Posterior cingulate gyrus (tissue), 11 donors: Measurements from ENCODE around the gene PDGFC.
"Not testable (repeated sequence)": the region's sequence is repeated elsewhere in the genome, so short reads cannot be mapped to it uniquely, and the experiment has no call there.

Experiments used
- DNase-seq, 10 donors: peaks; one replicate each; pipeline versions ENCODE4 v3.0.0 to v3.0.0-alpha.2; 2020 to 2021; ENCODE audit warnings: mixed read lengths in 3 of 10
- intact Hi-C: fragments of 100-400 bp; cut with DNase I; formaldehyde crosslinking; loops from one replicate; pipeline ENCODE4 v1.15.1; 2023

PDGFC gene

DNA sequence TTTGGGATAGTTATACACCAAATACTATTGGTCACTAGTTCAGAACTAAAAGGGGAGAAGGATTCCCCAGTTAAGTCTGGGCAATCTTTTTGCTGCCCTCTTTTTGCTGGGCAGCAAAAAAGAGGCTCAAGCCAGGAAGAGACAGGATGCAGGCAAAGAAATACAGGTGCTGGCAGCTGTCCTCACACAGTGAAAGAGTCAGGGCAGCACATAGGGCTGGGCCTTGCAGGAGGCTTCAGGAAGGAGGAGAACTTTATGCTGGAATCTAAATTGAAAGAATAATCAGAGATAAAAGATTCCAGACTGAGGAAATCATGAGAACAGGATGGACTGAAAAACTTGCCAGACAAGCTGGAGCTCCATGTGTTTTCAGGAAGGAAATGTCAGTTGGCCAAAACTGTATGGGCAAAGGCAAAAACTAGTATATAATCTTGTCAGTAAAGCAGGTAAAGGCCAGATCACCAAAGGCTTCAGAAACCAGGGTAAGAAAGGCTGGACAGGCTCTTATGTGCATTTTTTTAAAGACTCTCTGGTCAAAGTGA is 46.8 kb downstream of the PDGFC start:
- DNase-seq, result no peak
- intact Hi-C loops, result no loop called here

DNA sequence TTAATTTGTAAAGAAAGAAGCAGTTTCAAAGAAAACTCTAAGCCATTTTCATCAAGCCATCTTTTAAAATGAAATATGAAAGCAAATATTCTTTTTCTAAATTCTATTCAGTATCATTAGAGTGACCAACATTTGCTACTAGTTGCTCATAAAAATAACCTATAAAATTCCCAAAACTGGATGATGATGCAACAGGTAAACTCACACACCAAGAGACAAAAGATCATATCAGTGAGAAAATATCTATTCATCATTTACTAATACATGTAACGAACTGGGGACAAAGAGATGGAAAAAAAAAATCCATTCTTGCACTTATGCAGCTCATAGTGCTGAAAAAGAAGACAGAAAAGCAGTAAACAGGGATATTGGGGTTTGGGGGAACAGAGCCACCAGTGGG is 48.1 kb downstream of the PDGFC start:
- DNase-seq, result no peak
- intact Hi-C loops, result no loop called here

DNA sequence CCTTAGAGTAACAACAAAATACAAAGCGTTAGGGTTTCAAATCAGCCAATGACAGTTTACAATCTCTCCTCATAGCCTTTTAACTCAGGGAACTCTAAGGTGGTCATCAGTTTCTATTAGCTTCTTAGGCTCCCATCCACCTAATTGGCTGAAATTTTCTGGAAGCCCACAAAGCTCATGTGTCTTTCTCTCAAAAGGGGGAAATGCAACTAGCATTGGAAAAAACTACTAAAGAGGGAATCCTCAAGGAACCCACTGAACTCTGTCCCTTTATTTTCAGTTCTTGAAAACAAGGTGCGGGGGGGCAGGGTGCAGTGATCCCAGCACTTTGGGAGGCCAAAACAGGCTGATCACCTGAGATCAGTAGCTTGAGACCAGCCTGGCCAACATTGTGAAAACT is 56.4 kb downstream of the PDGFC start:
- no peak for DNase-seq
- intact Hi-C loops, result no loop called here

DNA sequence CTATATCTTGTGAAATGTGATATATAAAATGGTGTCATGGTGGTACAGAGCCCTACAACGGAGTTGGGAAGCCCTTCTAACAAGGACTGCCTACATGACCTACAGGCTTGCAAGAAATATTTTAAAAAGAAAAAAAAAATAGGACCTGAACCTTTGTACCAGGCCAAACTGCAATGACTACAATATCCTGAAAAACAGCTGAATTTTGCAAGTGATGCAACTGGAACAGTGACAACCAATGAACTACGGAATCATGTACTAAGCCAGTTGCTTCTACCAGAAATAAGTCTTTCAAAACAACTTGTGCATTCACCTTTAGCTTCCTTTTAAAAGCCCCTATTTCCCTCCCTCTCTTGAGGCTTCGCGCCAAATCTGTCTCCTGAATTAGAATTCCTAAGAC is 58.4 kb downstream of the PDGFC start:
- intact Hi-C loops, result no loop called here
- no peak for DNase-seq

DNA sequence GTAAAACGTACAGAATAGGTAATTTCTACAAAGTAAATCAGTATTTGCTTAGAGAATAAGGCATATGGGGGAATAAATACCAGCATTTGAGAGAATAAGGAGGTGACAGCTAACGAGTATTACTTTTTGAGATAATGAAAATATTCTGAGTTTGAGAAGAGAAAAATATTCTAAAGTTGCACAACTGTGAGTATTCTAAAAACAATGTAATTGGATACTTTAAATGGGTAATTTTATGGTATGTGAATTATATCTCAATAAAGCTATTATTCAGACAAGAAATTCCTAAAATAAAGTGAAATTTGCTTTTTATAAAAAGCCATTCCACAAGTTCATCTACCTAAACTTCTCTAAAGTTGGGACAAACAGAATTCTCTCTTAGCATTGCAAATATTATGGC is 62.6 kb downstream of the PDGFC start:
- intact Hi-C loops, result no loop called here

DNA sequence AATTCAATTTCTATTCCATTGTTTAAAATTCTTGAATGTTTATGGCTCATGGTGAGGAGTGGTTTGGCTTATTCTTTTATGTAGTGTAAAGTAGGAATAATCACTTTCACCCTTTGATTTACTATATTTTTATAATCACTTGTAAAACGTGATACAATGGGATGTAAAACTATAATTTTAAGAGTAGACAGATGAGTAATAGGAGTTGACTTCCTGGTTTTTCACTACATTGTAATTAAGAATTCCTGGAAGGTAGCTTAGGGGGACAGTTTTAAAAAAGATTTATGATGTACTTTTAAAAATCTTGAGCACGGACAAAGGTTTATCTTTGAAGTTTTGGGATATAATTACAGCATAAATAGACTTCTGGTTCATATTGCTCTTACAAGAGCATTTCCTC is 65.3 kb downstream of the PDGFC start:
- DNase-seq, result no peak
- intact Hi-C loops, result no loop called here

More for the DNA sequence above, 62.6 kb downstream of the PDGFC start:
- DNase-seq, result no peak

DNA sequence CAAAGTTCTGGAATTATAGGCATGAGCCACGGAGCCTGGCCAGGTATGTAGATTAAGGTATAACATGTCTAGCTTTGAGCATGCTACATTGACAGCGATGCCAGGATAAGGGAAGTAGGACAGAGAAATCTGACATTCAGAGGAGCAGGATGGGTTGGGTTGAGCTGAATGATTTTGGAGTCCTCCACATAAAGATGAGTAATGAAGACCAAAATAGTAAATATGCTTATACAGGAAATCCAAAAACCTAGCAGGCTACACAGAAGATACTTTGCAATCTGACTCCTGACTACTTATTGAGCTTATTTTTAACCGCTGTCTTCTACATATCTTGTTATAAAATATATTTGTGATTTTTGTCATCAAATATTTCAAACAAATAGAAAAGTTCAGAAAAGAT is 69.7 kb downstream of the PDGFC start:
- no peak for DNase-seq
- intact Hi-C loops, result no loop called here

DNA sequence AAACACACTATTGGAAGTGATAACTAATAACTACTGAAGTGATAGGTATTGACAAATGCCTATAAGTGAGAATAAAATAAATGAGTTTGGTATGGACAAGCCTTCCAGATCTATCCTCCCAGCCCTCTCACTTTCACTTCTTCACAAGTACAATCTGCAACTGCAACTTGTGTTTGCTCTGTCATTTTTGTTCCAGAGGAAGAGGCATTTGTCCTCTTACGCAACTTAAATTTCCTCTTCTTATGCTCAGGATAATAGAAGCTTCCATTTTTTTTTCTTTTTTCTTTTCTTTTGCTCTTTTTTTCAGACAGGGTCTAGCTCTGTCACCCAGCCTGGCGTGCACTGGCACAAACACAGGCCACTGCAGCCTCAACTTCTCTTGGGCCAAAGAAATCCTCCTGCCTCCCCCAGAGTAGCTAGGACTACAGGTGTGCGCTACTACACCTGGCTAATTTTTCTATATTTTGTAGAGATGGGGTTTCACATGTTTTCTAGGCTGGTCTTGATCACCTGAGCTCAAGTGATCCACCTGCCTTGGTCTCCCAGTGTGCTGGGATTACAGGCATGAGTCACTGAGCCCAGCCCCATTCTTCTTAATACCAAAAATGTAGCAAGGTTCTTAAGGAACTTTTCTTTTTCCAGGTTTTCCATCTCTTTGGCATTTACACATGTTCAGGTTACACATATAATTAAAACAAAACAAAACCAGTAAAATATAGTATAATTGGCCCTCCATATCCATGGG is 73.1 kb downstream of the PDGFC start:
- no peak for DNase-seq
- intact Hi-C loops, result no loop called here

DNA sequence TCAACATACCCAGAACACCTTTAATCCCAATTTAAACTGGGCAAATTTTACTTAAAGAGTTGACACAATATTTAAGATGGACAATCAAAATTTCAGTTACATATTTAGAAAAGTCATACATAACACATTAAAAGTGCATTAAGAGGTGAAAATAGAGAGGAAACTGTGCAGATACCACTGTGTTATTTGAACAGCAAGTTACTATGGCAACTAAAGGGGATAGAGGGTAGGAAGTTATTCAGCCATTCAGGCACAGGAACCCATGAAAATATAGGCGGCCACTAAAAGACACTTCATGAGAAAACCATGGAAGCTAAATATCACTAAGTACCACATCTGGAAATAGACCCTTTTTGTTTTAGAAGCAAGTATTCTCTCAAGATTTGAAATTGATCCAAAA is 75.1 kb downstream of the PDGFC start:
- intact Hi-C loops, result no loop called here
- no peak for DNase-seq

DNA sequence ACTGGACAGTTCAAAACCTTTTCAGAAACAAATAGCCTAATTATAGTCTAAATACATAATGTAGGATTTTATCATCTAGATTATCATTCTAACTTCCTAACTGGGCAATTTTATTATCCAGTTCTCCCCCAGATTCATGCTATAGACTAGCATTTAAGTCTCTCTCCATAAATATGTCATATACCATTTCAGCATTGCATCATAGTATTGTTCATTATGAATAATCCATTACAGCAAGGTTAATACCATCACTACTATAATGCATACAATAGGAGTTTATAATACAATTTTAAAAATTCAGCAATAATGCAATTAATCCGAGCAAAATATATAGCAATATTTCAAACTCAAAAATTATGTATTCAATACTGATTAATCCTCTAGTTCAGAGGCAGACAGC is 77.4 kb downstream of the PDGFC start:
- intact Hi-C loops, result no loop called here
- DNase-seq, result no peak

DNA sequence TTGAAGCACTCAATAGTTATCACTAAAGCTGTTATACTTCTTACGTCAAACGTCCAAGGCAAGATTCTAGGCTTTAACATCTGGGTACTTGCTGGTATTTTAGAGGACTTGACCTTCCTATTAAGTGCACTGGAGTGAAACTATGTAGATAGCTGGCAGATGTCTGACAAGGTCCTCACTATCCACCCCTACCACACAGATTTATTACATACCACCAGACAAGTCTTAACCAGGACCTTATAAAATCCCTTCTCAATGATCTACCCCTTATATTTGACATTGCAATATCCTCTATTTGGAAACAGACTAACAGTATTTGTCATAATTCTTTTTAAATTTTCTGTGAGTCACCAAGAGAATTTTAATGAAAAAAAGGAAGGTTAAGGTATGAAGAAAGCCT is 78.8 kb downstream of the PDGFC start:
- DNase-seq, result no peak
- intact Hi-C loops, result no loop called here

DNA sequence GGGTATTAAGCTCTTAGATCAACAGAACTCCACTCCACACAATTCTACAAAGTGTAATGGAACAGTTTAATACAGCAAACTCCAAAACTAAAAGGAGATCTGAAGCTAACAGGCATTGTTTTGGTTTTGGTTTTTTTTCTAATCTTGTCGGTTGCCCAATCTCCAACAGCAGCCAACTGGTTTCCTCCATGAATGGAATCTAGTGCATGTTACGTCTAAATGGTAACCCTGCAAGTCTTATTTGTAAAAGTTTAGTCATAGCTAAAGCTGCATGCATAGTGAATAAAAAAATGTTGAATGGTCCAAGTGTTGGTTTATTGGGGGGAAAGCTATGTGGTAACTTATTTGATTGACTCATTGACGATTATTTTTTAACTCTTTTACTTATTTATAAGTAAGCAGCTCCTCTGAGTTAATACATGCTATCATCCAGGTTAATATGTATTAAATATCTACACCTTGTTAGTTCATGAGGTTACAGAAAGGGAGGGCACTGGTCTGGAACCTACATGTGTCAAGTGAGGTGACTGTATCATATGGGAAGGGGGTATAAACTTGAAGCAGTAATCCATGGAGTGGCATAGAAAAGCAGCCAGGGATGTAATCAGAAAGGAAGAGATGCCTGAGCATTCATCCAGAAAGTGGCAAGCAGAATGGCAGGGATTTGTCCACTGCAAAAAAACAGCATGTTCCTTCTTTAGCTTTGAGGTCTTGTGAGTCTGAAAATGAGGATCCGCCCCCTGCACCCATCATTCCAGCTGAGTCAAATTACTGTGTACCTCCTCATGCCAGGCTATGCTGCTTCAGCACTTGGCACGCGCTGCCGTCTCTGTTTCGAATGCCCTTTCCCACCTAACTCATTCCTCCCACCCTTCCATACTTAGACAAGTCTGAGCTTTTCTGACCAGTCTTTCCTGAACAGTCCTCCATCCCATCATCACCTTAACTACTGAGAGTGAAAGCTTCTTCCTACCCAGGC is 81.7 kb downstream of the PDGFC start:
- intact Hi-C loops, result no loop called here
- peak in 2 of 10 donors; percentile 19 to 72 for DNase-seq

DNA sequence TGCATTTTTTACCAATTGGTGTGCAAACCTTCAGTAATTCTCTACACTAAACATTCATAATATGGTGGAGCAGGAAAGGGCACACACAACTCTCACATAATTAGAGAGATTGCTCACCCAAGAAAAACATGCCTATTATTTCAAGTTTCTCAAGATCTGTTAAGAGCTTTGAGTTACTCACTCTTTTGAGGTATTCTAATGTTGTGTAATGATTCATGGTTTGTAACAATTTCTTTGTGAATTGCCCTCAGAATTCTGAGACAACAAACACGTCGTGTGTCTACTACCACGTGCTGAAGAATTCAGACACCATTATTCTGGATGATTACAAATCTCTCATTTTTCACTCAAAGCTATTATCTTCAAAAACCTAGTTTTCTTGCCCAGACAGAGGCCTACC is 82.8 kb downstream of the PDGFC start:
- intact Hi-C loops, result no loop called here

DNA sequence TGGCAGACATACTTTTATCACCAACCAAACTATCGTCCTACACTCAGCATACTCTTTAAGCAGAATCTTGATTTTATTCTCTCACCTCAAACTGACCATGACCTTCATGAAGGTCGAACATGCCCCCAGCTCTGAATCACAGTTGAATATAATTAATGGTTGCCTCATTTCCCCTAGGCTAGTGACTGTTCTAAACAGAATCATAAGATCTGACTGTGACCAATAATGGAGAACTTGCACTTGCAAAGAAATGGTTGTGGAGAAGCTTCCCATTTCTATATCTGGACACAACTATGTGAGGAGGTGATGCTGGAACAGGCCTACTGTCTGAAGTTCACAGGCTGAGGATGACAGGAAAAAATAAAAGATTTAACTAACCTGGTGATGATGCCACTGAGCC is 85.1 kb downstream of the PDGFC start:
- no peak for DNase-seq
- intact Hi-C loops, result no loop called here

More for the DNA sequence above, 82.8 kb downstream of the PDGFC start:
- no peak for DNase-seq

DNA sequence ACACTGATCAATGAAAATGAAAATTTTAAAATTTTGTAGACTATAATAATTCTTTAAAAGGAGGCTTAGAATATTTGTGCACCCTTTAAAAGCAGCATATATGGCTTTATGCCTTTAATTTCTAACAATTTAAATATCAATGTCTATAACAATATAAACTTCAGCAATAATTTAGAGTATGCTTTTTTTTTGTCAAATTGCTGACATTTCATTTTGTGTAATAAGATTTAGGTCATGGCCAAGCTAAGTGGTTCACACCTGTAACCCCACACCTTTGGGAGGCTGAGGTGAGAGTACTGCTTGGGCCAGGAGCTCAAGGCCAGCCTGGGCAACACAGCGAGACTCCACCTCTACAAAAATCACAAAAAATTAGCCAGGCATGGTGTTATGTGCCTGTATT is 86.2 kb downstream of the PDGFC start:
- intact Hi-C loops, result no loop called here
- no peak for DNase-seq

DNA sequence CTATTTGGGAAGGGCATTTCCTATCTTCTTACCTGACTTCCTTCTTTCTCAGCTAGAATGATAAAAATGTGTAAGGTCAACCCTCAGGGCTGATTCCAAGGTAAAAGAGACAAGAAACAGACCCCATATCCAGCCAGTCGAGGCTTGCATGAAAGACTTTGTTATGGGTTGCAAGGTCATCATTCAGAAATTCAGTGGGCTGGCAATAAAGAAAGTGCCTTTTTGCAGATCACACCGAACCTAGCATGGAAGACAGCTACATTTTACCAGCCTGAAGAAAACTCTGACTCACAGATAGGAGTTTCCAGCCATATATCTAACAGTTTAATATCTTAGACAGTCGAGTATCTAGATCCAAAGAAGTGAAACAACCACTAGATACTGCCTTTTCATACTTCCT is 87.4 kb downstream of the PDGFC start:
- no peak for DNase-seq
- intact Hi-C loops, result no loop called here

DNA sequence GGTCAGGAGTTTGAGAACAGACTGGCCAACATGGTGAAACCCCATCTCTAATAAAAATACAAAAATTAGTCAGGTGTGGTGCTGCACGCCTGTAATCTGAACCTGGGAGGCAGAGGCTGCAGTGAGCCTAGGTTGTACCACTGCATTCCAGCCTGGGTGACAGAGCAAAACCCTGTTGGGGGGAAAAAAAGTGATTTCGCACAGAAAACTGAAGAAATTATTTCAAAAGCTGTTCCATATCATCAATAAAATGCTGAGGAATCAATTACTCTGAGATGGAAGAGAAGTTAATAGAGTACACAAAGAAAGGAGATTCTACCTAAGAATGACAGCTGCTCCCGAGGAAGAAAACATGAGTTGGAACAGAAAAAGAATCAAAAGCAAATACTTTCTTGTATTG is 95.9 kb downstream of the PDGFC start:
- intact Hi-C loops, result no loop called here
- DNase-seq, result no peak

DNA sequence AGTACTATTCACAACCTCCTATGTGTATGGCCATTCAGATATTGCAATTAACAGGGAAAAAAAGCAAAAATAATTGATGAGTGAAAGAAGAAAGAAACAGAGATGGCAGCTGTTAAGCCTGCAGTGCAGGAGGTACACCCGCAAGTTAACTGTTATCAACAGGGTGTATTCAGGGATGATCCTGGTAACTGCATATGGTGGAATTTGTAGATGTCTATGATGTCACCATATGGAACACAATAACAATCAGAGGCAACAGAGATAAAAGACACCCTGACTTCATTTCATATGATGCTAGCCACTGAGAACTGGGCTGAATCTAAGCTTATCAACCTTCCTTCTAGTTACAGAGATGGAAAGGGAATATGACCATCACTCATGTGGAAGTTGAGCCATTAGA is 96.5 kb downstream of the PDGFC start:
- no peak for DNase-seq
- intact Hi-C loops, result no loop called here

DNA sequence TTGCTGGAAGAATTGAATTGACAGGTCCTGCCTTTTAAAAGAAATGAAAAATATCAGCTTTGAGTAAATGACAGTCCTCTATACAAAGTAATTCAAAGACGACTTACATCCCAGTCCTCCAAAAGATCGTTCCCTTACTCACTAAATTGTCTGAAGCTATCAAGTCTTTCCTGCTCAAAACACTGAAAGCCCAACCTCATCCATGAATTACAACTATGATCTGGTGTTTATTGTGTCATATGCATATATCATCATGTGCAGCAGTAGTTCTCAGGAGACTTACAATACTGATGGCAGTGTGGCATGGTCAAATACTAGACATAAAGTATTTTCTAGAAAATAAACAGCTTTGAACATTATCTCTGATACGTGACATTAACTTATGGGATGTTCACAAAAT is 97.8 kb downstream of the PDGFC start:
- DNase-seq, result no peak
- intact Hi-C loops, result no loop called here

DNA sequence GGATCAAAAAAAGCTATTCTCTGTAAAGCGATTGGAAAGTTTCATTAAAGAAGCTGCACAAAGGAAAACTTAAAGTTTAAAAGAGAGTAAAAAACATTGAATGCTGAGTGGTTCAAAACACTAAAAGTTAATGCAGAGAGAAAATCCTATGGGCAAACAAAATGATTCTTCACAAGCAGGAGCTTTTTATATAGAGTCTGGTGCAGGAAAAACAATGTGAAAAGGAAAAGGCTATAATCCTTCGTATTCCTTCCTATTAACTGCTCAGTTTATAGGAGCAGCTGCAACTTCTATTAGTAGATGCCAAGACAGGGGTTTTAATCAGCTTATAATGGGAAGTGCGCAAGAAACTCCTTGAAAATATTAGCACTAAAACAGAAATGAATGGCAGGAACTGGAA is 100.7 kb downstream of the PDGFC start:
- intact Hi-C loops, result no loop called here
- DNase-seq, result no peak

DNA sequence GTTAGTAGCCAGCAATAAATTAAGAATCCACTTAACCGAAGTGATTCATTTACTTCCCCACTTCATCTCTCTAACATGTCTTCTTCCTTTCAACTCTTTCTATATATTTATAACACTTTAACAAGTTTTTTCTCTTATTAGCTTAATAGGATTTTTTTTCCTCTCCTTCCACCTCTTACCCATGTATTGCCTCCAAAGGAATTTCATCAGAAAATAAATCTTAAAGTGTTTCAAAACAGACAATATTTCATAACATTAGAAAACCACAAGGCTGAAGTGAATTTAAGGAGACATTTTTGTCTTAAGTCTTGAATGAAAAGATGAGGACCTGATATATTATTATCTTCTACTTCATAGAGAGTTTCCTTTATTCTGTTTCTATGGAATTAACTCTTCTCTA is 101.5 kb downstream of the PDGFC start:
- DNase-seq, result no peak
- intact Hi-C loops, result no loop called here

DNA sequence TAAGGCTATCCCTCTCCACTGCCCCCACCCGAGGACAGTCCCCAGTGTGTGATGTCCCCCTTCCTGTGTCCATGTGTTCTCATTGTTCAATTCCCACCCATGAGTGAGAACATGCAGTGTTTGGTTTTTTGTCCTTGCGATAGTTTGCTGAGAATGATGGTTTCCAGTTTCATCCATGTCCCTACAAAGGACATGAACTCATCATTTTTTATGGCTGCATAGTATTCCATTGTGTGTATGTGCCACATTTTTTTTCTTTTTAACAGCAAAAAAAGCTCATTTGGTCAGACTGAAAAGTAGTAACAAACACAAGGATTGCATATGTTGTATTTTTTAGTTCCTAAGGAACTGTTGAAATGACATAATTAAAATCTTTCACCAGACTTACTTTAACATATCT is 105.5 kb downstream of the PDGFC start:
- intact Hi-C loops, result not testable (repeated sequence)

More for the DNA sequence above, 105.5 kb downstream of the PDGFC start:
- not testable (repeated sequence) for DNase-seq
